Stimulated activated CD4-positive, alpha-beta T cell treated with anti-CD3 and anti-CD28 coated beads, TNF-alpha, amount 100 ng/mL, for 24 hours (primary cell): ENCODE measurements around the gene EWSR1.
"Not testable (repeated sequence)": the region's sequence is repeated elsewhere in the genome, so short reads cannot be mapped to it uniquely, and the experiment has no call there.

Experiments used
- DNase-seq, 3 experiments: peaks; one replicate each; pipeline ENCODE4 v3.0.0-alpha.2; 2020; ENCODE audit warnings: low read depth in 3 of 3

EWSR1 gene

GRCh38 chr22:29334696-29335344 lies 66.8 kb downstream of the EWSR1 start:
- no peak for DNase-seq

- no peak for DNase-seq
These were observed 67.6 kb downstream of the EWSR1 start for GRCh38 chr22:29335656-29336055.

GRCh38 chr22:29336751-29337490 lies 68.9 kb downstream of the EWSR1 start:
- DNase-seq: no peak

GRCh38 chr22:29337631-29338284 lies 69.7 kb downstream of the EWSR1 start:
- no peak for DNase-seq

- DNase-seq: no peak
These were observed 70.3 kb downstream of the EWSR1 start for GRCh38 chr22:29338398-29338797.

- no peak for DNase-seq
These were observed 71.5 kb downstream of the EWSR1 start for GRCh38 chr22:29339381-29340235.

GRCh38 chr22:29340566-29340965 lies 72.5 kb downstream of the EWSR1 start:
- no peak for DNase-seq

GRCh38 chr22:29341056-29341848 lies 73.2 kb downstream of the EWSR1 start:
- no peak for DNase-seq

- DNase-seq: no peak
These were observed 73.7 kb downstream of the EWSR1 start for GRCh38 chr22:29341849-29342127.

GRCh38 chr22:29342177-29342576 lies 74.1 kb downstream of the EWSR1 start:
- no peak for DNase-seq

GRCh38 chr22:29342577-29343312 lies 74.7 kb downstream of the EWSR1 start:
- no peak for DNase-seq

- DNase-seq: no peak
These were observed 75.3 kb downstream of the EWSR1 start for GRCh38 chr22:29343313-29343805.

GRCh38 chr22:29344137-29344536 lies 76.1 kb downstream of the EWSR1 start:
- DNase-seq: no peak

GRCh38 chr22:29344889-29345288 lies 76.8 kb downstream of the EWSR1 start:
- not testable (repeated sequence) for DNase-seq

- DNase-seq: no peak
These were observed 77.9 kb downstream of the EWSR1 start for GRCh38 chr22:29345932-29346331.

- no peak for DNase-seq
These were observed 78.6 kb downstream of the EWSR1 start for GRCh38 chr22:29346659-29347058.

- no peak for DNase-seq
These were observed 80.0 kb downstream of the EWSR1 start for GRCh38 chr22:29348041-29348440.

- no peak for DNase-seq
These were observed 80.9 kb downstream of the EWSR1 start for GRCh38 chr22:29348956-29349355.
